Ramos (cell line): ENCODE results near the gene S100A2.

Experiments used
- in situ Hi-C: fragments of 300-500 bp; cut with MboI; formaldehyde crosslinking; loops from one replicate; pipeline ENCODE4 v1.14.3; 2022; ENCODE audit warnings: low sequenced_read_pairs; ENCODE audit not compliant: unreplicated experiment

The S100A2 gene

DNA sequence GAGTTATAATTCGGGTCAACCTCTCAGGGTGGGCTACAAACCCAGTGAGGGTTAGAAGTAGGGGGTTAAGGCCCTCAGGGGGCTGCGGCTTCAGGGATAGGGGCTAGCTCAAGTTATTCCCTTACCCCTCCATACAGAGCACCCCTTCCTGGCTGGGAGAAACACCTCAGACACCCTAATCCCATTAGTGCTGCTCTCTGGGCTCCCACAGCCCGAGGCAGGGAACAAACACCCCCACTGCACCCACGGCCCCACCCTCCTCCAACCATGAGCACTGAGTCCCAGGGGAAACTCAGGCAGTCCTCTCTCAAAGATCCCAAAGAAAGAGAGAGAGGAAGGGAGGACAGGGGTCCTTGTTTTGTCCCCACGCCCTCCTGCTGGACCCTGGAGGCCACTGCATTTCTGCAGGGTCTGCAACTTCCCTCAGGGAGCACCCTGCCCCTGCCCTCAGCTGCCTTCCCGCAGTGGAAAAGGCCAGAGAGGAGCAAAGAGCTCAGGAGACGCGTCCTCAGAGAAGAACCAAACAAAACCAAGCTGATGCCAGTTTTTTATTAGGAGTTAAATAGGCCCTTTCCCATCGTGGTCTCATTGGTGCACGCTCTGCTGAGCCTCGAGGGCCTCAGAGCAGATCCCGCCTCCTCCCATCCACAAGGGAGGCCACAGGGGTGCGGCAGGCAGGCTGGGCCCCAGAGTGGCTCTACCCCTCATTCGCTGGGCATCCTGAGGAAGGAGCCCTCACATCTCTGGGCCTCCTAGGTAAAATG lies 18.7 kb downstream of the S100A2 start:
- in situ Hi-C loops: no loop called here

DNA sequence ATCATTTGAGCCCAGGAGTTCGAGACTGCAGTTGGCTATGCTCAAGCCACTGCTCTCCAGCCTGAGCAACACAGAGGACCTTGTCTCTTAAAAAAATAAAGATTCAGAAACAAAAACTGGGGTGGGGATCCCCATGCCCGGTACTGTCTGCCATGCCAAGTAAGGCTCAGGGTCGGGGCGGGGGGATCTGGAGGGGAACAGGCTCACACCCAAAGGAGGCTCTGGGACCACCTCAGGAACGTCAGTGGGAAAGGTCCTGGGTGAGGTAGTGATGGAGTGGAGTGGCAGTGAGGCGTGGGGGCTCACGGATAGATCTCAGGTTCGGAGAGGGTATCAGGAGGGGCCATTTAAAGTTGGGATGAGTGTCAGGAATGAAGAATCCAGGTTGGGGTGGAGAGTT lies 19.3 kb downstream of the S100A2 start:
- in situ Hi-C loops: no loop called here

DNA sequence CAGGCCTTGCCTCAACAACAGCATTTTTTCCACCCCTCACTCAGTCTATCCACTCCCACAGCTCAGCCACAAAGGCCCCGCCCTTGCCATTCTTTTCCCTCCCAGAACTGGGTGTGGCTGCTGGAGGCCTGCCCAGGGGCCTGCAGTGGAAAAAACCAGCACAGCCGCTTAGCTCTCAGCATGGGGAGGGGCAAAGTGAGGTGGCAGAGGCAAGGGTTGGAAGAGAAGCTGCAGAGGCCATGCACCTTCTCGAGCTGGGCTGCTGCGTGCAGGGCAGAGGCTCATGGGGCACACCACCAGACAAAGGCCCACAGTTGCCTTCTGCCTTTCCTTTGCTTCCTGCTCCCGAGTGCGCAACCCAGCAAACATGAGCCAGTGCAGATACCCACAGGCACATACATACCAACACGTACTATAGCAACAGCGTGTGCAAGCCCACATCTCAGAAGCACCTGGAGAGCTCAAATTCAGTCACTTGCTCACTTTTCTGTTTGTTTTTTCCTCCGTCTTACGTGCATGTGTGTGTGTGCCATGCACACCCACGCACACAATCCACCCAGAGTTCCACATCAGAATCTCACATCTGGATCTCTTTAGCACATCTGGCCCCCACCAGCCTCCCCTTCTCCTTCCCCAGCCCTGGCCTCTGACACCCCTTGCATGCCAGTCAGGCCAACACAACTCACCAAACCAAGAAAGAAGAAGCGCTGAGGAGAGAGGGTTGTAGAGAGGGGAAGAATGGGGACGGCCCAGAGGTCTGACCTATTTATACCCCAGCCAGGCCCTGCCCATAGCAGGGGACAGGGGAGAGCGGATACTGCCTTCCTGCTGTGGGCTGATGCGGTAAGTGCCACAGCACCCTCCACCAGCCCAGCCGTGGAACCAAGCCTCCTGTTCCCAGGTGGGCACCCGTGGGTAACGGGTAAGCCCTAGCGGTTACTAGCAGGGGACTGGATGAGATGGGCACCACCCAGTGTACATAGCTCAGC lies 20.3 kb downstream of the S100A2 start, which contains the start of gene S100A4:
S100A4 (minus strand) TSS at position 740 of the 989 bp plus-strand sequence. CDS start 1,012 bp downstream, outside the sequence.
- in situ Hi-C loops: no loop called here

DNA sequence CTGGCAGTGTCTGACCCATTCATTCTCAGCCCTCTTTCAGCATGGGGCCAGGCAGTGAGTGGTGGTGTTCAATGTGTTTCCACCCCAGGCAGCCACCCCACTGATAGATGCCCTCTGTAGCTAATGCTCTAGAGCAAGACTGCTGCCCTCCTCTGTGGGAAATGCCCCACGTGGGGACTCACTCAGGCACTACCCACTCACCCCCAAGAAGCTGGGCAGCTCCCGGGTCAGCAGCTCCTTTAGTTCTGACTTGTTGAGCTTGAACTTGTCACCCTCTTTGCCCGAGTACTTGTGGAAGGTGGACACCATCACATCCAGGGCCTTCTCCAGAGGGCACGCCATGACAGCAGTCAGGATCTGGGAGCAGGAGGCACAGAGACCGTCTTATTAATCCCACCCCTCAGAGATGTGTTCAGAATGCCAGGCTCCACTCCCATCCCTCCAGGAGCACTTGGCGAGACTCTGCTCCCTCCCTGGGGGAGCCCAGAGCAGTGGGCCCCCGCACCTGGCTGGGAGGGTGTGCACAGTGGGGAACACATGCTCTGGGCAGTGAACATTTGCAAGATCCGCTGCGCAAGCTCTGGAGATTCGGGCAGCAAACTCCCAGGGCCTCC lies 21.1 kb downstream of the S100A2 start:
- in situ Hi-C loops: no loop called here

DNA sequence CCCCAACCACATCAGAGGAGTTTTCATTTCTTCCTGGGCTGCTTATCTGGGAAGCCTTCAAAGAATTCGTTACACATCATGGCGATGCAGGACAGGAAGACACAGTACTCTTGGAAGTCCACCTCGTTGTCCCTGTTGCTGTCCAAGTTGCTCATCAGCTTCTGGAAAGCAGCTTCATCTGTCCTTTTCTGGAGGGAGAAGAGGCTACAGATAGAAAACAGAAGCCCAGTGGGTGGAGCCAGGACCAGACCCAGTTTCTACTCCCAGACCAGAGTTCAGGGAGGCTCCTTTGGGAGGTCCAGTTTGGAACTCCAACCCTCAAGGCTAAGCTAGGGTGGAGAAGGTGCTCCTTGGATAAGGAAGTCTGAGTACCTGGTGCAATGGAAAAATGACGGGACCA lies 21.9 kb downstream of the S100A2 start:
- in situ Hi-C loops: no loop called here

DNA sequence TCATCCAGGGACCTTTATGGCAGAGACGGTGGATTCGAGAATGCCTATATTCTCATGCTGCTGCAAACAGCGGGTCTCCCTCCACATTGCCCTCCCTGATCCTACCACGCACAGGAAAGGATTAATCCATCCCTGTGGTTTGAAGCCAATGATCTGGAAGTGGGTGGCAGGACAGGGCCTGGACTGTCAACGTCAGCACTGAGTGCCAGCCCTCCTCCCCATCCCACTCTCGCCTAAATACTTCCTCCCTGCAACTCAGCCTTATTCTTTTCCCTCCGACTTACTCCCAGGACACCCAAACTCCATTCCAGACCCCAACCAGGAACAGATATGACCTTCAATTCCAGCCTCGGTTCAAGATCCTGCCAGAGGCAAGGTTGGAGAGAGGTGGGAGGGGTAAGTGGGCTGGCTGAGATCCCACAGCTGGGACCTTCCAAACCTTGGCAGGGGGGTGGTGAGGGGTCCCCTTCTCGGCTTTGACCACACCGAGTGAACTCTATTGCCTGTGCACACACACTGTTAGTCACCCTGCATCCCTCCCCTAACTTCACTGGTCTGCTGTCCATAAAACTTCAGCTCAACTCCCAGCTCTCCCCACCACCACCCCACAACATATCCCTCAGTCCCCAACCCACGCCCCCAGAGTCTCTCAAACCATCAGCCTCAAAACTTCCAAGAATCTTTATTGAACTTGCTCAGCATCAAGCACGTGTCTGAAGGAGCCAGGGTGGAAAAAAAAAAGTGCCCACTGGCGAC lies 22.5 kb downstream of the S100A2 start:
- in situ Hi-C loops: no loop called here

DNA sequence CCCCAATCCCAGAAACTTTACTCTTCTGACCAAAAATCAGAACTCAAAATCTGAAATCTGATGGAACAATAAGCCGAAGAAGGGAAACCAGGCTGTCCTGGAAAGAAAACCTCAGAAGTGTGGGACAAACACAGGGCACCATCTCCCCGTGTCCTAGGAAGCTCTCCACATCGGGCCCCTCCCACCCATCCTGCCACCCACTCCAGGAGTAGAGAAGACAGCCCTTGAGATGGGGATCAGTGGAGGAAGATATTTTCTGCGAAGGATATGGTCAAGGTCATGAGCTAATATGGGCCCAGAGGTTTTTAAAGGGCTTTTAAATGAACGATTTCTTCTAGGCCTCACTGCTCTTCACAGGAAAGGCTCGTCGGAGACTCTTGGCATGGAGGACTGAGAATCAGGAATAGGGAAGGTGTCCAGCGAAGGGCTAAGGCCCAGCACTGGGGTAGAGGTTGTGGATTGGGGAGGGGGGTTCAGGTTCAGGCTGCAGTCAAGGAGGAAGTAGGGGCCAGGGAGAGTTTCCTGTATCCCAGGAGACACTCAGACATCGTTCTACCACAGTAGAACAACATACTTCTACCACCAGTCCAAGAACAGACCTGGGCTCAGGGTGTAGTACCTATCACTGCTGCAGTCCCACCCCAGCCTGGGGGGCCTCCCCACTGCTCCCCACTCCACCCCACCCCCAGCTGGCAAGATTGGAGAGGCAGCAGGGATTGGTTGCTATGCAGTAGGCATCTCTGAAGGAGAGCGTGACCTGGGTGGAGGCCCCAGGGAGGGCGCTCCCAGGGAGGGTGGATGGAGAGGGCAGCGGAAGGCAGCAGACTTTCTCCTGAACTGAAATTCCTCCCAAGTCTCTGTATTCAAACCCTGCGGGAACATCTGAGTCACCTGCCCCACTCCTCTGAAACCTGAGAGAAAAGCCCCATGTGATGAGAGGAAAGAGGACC lies 23.7 kb downstream of the S100A2 start:
- in situ Hi-C loops: no loop called here

DNA sequence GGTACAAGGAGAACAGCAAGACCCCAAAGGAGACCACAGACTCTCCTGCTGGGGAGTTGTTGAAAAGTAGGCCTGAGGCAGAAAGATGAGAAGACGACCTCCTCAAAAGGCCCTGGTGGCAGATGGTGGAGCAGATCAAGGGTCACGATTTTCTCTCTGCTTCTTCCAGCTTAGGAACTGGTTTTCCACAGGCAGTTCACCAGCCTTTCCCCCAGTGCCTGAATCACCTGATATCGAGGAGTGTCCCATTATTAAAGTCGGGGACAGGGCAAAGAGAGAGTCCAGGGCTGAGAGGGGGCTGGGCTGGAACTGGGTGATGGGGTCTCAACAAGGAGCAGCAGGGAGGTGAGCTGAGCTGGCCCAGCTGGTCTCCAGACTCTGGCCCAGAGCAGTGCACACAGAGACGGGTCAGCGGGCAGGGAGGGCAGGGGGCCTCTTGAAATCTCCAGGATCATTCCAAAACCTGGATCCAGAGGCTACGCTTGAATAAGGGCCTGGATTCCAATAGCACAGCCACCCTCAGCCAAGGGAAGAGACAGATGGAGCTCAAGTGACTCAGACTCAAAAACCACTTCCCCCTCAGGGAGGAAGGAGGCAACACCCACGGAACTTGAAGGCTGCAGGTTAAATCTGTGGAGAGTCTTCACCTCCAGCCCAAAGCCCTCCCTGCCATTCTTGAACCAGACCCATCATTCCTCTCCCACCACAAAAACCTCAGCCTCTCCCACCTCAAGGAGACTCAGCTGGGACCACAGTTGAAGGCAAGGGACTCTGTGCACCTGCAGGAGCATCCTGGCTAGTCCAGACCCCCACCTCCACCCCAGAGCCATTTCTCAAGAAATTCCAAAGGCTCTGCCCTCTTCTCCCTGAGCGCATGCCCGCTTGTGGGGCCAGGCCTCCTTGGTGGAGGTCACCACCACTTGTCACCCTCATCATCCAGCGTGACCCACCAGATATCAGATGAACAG lies 25.0 kb downstream of the S100A2 start, which contains the start of gene S100A5:
S100A5 (minus strand) TSS at position 541 of the 968 bp plus-strand sequence. CDS start 743 bp downstream, outside the sequence.
- in situ Hi-C loops: no loop called here

DNA sequence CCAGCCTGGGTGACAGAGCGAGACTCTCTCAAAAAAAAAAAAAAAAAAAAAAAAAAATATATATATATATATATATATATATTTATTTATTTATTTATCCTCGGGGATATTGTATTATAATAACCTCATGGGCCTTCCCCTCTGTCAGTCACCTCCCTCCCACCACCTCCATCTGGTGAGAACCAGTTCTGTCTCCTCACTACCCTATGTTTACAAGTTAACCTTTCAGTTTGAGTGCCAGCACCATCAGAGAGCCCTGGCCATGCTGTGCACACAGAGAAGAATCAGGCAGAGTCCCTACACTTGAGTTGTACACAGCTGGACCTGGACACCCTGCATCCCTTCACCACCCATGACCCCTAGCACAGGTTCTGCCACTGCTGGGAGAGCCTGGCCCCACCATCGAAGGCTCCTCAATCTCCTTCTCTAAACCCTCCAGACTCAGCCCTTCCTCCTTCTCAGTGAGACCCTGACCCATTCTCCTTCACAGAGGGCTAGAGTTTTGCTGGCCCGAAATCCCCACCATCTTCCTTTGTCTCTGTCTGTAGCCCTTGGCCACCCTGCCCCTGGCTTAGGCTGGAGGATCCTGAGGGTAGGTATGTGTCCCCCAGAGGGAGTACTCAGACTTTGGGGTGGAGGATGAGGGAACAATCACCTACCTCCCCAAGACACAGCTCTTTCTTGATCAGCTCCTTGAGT lies 26.1 kb downstream of the S100A2 start:
- in situ Hi-C loops: no loop called here

DNA sequence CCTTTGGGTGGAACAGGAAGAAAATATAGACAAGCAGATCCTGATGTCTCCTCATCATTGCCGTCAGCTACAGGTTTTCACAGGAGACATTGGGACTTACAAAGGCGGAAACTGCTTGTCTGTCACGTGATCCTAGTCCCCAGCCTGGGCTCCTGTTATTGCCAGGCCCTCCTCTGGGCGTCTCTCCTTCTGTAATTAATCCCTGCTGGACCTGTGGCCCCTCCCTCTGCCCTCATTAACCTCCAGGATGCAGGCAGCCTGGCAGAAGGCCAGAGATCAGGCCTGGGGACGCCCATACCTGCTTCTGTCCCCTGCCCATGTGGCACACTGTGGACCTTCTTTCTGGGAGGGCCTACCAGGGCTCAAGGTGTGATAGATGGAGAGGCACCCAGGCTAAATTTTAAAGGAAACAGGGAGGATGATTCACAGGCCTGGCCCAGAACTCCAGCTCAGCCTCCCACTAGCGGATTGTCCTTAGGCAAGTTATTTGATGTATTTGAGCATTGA lies 27.3 kb downstream of the S100A2 start:
- in situ Hi-C loops: no loop called here

DNA sequence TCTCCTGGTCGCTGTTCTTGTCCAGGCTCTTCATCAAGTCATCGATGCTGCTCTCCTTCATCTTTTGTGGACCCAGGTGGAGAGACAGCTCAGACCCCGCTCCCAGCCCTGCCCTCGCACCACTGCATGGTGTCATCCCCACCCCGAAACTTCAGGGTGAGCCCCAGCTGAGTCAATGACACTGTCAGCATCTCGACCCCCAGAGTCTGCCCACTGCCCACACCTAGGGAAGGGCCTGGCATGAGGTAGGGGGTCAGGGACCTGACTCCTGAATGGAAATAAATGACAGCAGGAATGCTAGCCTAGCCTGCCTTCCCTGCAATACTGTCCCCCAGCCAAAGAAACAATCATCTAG lies 28.3 kb downstream of the S100A2 start:
- in situ Hi-C loops: no loop called here

DNA sequence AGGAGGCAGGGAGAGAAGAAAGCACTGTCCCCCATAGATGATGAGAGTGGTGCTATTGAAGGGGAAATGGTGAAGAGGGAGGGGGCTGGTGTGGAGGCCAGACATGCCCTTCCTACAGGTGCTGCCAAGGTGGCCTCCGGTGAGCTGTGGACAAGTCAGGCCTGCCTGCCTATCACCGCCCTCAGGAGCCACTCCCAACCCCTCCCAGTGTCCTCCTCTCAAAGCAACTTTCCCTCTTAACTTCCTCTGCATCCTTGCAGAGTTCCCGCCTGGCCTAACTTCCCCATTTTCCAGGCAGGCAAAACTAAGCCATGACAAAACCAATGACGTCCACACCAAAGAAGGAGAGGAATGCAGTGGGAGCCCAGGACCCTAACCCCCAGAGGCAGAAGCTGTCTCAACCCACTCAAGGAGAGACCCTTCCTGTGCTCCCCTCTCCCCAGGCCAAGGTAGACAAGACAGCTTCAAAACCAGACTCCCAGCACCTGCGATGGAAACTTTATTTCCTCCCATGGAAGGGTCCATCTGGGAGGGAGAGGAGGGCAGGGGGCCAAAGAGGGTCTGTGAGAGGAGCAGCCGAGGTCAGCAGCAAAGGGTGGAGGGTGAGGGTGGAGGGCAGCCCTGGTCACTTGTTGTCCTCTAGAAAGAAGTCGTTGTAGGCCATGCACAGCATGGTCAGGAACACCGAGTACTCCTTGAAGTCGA lies 28.8 kb downstream of the S100A2 start:
- in situ Hi-C loops: no loop called here

DNA sequence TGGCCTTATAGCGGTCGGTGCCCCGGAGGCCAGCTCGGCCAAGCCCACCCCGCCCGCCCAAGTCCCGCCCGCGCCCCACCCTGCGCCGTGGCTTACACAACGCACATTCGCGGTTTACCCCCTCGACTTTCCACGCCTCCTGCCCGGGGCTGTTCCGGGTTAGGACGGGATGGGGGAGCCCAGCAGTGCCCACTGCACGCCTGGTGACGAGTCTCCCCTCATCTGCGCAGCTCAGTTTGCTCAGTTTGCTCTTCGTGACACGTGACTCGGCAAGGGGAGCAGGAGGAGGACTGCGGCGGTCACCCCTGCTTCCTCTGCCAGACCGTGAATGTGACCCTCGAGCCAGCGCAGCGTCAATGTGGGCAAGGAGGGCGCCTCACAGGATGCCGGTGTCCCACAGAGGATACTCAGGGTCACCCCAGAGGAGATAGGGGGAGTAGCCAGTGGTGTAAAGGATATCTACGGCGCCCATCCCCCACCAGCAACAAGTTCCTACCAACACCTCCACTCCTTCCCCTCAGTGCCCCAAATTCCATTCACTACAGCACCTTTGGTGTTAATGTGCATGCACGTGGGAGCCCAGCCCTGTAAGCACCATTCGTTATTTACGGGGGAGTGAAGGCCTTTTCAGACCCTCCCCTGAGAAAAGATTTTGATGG lies 29.5 kb downstream of the S100A2 start:
- in situ Hi-C loops: no loop called here

DNA sequence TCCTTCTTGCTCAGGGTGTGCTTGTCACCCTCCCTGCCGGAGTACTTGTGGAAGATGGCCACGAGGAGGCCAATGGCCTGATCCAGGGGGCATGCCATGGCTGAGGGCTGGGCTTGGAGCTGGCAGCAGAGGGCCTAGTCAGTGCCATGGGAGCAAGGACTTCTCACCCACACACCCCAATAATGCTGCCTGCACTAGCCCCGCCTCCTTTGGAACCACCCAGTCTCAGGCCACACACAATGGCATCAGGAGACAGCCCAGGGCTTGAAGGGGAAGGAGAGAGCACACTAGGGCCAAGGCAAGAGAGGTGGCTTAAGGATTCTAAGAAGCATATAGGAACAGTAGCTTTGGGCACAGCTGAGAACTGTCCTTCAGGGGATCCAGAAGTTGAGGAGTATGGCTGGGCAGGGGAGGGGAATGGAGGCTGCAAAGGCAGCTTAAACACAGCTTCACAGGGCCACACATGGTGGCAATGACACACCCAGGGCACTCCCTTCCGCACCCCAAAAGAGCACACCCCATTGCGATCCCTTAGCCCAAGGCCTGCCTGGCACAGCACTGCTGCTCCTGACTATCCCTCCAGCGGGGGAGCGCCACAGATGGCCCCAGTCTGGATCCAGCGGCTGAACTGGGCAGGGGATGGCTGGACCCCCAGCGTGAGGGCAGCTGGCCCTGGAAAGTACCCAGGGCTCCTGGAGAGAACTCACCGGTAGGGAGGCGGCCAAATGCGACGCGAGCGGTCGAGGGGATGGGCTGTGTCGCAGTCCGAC lies 30.2 kb downstream of the S100A2 start, which contains the start of gene S100A6:
S100A6 (minus strand) TSS at position 750 of the 770 bp plus-strand sequence; CDS start at position 98, 652 bp downstream.
- in situ Hi-C loops: no loop called here

DNA sequence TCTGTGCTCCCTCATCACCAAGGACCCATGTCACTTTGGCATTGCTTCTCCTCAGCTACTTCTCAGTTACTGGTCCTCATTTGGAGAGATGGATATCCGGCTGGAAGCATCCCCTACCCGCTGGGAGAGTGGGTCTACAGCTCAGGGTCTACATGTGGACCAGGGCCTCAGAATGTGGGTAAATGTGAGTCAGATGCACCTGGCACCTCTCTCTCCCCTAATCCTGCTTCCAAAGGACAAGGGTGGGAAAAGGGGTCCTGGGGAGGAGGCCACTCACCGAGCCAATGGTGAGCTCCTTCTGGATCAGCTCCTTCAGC lies 30.8 kb downstream of the S100A2 start:
- in situ Hi-C loops: no loop called here
